Loucy (cell line): ENCODE data around the gene PRR20G.

ENCODE experiments used
- H2AFZ ChIP-seq: fragments of 200-600 bp; sonication (generic); 2 replicates; pipeline ENCODE4 v1.6.0; 2016; ENCODE audit warnings: antibody characterized with exemption, mild to moderate bottlenecking, low read length, moderate library complexity
- H3F3A ChIP-seq: fragments of 200-600 bp; 2 replicates; pipeline ENCODE4 v1.6.0; 2016; ENCODE audit warnings: antibody characterized with exemption, low read depth, mild to moderate bottlenecking
- H3K27me3 ChIP-seq: fragments of 200-600 bp; sonication (generic); 2 replicates; pipeline ENCODE4 v1.6.1; 2014; ENCODE audit warnings: low read length, mild to moderate bottlenecking; ENCODE audit not compliant: insufficient read depth, poor library complexity, severe bottlenecking
- H3K36me3 ChIP-seq: fragments of 200-600 bp; sonication (generic); 2 replicates; pipeline ENCODE4 v1.6.1; 2016; ENCODE audit warnings: low read length; ENCODE audit not compliant: insufficient read depth
- H3K4me1 ChIP-seq: fragments of 200-600 bp; sonication (generic); 2 replicates; pipeline ENCODE4 v1.5.1; 2014; ENCODE audit warnings: low read length, mild to moderate bottlenecking; ENCODE audit not compliant: insufficient read depth, poor library complexity, severe bottlenecking
- H3K4me2 ChIP-seq: fragments of 200-600 bp; sonication (generic); 2 replicates; pipeline ENCODE4 v1.6.0; 2014; ENCODE audit warnings: antibody characterized with exemption, low read length, low read depth, mild to moderate bottlenecking; ENCODE audit not compliant: poor library complexity, severe bottlenecking
- H3K4me3 ChIP-seq: fragments of 200-600 bp; sonication (generic); 2 replicates; pipeline ENCODE4 v1.5.1; 2014; ENCODE audit warnings: low read length, mild to moderate bottlenecking, mixed read lengths; ENCODE audit not compliant: poor library complexity, severe bottlenecking
- H3K79me2 ChIP-seq: fragments of 200-600 bp; sonication (generic); 2 replicates; pipeline ENCODE4 v1.6.1; 2014; ENCODE audit warnings: low read length; ENCODE audit not compliant: insufficient read depth
- H3K9ac ChIP-seq: fragments of 200-600 bp; sonication (generic); 2 replicates; pipeline ENCODE4 v1.6.0; 2014; ENCODE audit warnings: mild to moderate bottlenecking, low read depth, low read length, moderate library complexity; ENCODE audit not compliant: poor library complexity, severe bottlenecking
- H3K9me2 ChIP-seq: fragments of 200-600 bp; sonication (generic); replicated peaks from 2 replicates; pipeline ENCODE4 v1.6.1; 2016; ENCODE audit warnings: low read depth, low read length, mixed read lengths
- H3K9me3 ChIP-seq: fragments of 200-600 bp; sonication (generic); 2 replicates; pipeline ENCODE4 v1.6.1; 2014; ENCODE audit warnings: mild to moderate bottlenecking, antibody characterized with exemption, low read length, low read depth; ENCODE audit not compliant: insufficient read depth
- H4K20me1 ChIP-seq: fragments of 200-600 bp; sonication (generic); 2 replicates; pipeline ENCODE4 v1.6.0; 2014; ENCODE audit warnings: antibody characterized with exemption, low read length, mild to moderate bottlenecking; ENCODE audit not compliant: insufficient read depth, poor library complexity, severe bottlenecking
- EZH2phosphoT487 ChIP-seq: fragments of 200-600 bp; IDR thresholded peaks from 2 replicates; pipeline ENCODE4 v1.6.1; 2018; ENCODE audit warnings: antibody characterized with exemption, mild to moderate bottlenecking, moderate library complexity, borderline replicate concordance
- TF ChIP-seq, protein P1 (sequence below): fragments of 200-600 bp; sonication (generic); conservative IDR thresholded peaks from 2 replicates; pipeline ENCODE4 v1.5.1; 2014; ENCODE audit warnings: mild to moderate bottlenecking, antibody characterized with exemption, low read length

PRR20G gene

DNA sequence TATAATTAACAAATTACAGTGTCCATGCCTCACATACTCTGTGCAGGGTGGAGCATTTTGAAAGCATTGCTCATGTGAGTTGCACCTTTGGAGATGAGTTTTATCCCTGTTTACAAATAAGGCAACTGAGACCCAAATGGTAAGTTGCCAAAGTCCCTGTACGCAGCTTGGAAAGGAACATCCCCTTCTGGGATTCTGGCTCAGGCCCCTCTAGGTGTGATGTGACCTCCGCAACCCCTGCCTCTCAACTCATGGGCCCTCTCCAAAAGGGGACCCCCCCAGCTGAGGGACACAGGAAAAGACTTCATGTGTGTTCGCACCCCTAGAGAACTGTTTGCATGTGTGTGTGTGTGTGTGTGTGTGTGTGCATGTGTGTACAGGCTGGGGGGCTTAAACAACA, 25.3 kb downstream of the PRR20G start:
- Histone ChIP-seq H3K4me3 (no peak overlapping the region), H3K79me2 (no peaks in the 10 kb centered on the region), H3K36me3 (no peaks in the 10 kb centered on the region), H2AFZ (no peak overlapping the region), H3K27me3 (no peaks in the 10 kb centered on the region), H3K4me1 (no peaks in the 10 kb centered on the region), H3K9ac (no peak overlapping the region), H3K9me2 (no peaks in the 10 kb centered on the region), H3K4me2 (no peak overlapping the region), H3F3A (no peaks in the 10 kb centered on the region), H3K9me3 (no peaks in the 10 kb centered on the region), H4K20me1 (no peaks in the 10 kb centered on the region)
- TF ChIP-seq, protein P1, sequence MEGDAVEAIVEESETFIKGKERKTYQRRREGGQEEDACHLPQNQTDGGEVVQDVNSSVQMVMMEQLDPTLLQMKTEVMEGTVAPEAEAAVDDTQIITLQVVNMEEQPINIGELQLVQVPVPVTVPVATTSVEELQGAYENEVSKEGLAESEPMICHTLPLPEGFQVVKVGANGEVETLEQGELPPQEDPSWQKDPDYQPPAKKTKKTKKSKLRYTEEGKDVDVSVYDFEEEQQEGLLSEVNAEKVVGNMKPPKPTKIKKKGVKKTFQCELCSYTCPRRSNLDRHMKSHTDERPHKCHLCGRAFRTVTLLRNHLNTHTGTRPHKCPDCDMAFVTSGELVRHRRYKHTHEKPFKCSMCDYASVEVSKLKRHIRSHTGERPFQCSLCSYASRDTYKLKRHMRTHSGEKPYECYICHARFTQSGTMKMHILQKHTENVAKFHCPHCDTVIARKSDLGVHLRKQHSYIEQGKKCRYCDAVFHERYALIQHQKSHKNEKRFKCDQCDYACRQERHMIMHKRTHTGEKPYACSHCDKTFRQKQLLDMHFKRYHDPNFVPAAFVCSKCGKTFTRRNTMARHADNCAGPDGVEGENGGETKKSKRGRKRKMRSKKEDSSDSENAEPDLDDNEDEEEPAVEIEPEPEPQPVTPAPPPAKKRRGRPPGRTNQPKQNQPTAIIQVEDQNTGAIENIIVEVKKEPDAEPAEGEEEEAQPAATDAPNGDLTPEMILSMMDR: no peak
- TF ChIP-seq EZH2phosphoT487: no peak

DNA sequence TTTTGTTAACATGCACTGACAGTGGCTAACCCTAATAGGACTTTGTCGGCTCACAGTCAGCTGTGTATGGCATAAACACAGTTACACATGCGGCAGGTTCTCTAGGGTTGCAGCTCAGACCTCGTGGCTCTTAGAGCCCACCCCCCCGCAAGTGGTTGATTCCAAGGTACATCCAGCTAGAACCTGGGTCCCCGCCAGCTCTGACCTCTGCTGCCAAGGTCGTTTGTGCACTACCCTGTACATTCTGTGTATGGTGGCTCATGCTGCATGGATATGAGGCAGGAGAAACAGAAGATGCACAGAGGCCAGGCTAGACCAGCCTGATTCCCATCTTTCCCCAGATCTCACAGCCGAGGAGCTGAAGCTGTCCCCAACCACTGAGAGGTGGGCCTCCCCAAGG, 25.9 kb downstream of the PRR20G start:
- Histone ChIP-seq H3K9me2 (no peaks in the 10 kb centered on the region), H3K4me3 (no peak overlapping the region), H3K36me3 (no peaks in the 10 kb centered on the region), H2AFZ (no peak overlapping the region), H3K4me2 (no peak overlapping the region), H3F3A (no peaks in the 10 kb centered on the region), H3K79me2 (no peaks in the 10 kb centered on the region), H3K9me3 (no peaks in the 10 kb centered on the region), H4K20me1 (no peaks in the 10 kb centered on the region), H3K4me1 (no peaks in the 10 kb centered on the region), H3K27me3 (no peaks in the 10 kb centered on the region), H3K9ac (no peak overlapping the region)
- no peak for TF ChIP-seq EZH2phosphoT487
- TF ChIP-seq, protein P1: no peak

DNA sequence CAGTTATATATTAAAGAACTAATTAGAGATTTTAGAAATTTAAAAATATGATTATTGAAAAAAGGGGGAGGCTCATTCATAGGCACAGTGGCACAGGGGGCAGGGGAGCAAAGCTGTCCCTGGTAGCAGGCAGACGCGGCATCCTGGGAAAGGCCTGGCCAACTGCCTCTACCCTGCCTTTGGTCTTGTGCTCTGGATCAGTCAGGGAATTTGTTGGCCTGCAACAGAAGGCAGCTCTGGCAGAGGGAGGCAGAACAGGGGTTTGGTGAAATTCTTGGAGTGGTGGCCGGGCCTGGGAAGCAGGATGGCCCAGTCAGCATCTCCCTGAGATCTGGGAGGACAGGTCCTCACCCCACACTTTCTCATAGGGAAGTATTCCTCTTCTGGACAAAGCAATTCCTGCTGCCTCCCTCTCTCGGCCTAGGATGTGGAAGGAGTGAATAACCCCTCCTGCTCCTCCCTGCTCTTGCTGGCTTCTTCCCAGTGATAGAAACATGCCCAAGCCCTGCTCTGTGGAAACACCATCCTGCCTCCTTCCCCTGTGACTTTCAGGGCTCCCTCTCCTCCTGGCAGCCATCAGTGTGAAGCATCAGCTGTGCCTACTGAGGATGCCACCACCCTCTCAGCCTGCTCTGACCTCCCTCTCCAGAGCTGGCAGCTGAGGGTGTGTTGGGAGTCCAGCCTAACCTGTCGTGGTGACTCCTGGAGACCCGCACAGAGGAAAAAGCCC, 26.9 kb downstream of the PRR20G start:
- H3F3A ChIP-seq: no peaks in the 10 kb centered on the region
- H2AFZ ChIP-seq: no peak overlapping the region
- H3K9me3 ChIP-seq: no peaks in the 10 kb centered on the region
- H3K27me3 ChIP-seq: no peaks in the 10 kb centered on the region
- H3K4me1 ChIP-seq: no peaks in the 10 kb centered on the region
- H3K79me2 ChIP-seq: no peaks in the 10 kb centered on the region
- H3K36me3 ChIP-seq: no peaks in the 10 kb centered on the region
- H3K4me3 ChIP-seq: no peak overlapping the region
- H3K4me2 ChIP-seq: no peak overlapping the region
- TF ChIP-seq, protein P1: no peak
- no peak for TF ChIP-seq EZH2phosphoT487
- no peak overlapping the region for H3K9ac ChIP-seq
- no peaks in the 10 kb centered on the region for H3K9me2 ChIP-seq
- H4K20me1 ChIP-seq: no peaks in the 10 kb centered on the region
